A172 (cell line): ENCODE measurements around the gene ARHGAP11A. TPM values are rescaled to one million over a fixed set of nuclear protein-coding genes. Genes with fewer than 3 reads are reported as not detected.
"Not testable (repeated sequence)": the region's sequence is repeated elsewhere in the genome, so short reads cannot be mapped to it uniquely, and the experiment has no call there.

Source experiments
- DNase-seq: peaks from one replicate; pipeline ENCODE4 v3.0.0-alpha.2; 2015; ENCODE audit warnings: low spot score
- total RNA-seq: library from RNA; depleted of rRNA; stranded (reverse); fragments of >200 nt; shearing (Covaris generic); gene quantifications from 2 replicates; pipeline ENCODE4 v1.2.3, GENCODE V29; 2014; rRNA removed

Gene ARHGAP11A, protein sequence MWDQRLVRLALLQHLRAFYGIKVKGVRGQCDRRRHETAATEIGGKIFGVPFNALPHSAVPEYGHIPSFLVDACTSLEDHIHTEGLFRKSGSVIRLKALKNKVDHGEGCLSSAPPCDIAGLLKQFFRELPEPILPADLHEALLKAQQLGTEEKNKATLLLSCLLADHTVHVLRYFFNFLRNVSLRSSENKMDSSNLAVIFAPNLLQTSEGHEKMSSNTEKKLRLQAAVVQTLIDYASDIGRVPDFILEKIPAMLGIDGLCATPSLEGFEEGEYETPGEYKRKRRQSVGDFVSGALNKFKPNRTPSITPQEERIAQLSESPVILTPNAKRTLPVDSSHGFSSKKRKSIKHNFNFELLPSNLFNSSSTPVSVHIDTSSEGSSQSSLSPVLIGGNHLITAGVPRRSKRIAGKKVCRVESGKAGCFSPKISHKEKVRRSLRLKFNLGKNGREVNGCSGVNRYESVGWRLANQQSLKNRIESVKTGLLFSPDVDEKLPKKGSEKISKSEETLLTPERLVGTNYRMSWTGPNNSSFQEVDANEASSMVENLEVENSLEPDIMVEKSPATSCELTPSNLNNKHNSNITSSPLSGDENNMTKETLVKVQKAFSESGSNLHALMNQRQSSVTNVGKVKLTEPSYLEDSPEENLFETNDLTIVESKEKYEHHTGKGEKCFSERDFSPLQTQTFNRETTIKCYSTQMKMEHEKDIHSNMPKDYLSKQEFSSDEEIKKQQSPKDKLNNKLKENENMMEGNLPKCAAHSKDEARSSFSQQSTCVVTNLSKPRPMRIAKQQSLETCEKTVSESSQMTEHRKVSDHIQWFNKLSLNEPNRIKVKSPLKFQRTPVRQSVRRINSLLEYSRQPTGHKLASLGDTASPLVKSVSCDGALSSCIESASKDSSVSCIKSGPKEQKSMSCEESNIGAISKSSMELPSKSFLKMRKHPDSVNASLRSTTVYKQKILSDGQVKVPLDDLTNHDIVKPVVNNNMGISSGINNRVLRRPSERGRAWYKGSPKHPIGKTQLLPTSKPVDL
- total RNA-seq = 47.3 and 64.5 TPM in 2 replicates

DNA sequence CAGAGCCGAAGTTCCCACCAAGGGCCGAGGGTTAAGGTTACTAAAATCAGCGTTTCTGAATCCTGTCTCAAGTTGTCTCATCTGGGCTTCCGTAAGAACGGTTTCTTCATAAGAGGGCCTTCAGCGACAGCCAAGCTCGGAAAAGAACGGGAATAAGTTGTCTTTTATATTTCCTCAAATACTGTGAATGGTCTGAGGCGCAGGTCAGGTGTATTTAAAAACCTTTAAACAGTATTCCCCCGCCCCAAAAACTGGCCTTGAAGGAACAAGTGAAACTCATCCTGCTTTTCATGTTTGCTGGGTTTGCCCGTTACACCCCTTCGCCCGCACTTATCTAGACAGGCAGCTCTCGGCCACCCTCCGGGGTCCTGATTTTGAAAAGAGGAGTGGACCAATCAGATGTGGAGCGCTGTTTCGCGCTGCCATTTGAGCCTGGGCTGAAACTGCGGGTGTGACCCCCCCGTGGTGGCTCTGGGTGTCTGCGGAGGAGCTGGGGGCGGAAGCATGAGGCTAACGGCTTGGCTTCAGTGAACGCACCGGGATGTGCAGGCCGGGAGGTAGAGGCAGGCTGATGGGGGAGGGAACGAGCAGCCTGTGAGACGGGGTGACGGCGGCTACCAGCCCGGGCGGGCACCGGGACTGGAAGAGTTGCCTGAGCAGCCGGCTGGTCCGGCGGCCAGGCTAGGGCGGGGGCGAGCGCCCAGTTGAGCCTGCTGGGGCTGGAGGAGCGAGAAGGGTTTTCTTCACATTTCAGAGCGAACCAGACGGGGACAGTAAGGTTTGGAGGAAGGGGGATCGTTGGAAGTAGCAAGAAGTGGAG, at the start of gene ARHGAP11A:
TSS of gene ARHGAP11A (plus strand) at position 454 of the 820 bp plus-strand sequence. CDS start 708 bp downstream, outside the sequence.
- DNase-seq = peak; percentile 73

DNA sequence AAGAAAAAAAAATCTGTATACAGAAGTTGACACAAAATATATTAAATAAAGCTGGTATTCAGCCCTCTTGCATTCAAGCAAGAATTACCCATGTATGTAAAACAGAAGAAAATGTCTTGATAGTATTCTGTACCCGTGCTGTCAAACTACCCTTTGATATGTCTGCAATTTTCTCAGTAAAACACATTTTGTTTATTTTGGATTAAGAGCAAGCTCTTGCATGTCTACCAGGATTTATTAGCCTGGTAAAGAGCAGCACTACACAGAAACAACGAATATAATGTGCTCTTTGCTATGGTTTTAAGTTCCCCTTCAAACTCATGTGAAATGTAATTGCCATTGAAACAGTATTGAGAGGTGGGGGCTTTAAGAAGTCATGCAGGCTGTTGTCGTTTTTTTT, 46.3 kb upstream of the ARHGAP11A start:
- DNase-seq = not testable (repeated sequence)

DNA sequence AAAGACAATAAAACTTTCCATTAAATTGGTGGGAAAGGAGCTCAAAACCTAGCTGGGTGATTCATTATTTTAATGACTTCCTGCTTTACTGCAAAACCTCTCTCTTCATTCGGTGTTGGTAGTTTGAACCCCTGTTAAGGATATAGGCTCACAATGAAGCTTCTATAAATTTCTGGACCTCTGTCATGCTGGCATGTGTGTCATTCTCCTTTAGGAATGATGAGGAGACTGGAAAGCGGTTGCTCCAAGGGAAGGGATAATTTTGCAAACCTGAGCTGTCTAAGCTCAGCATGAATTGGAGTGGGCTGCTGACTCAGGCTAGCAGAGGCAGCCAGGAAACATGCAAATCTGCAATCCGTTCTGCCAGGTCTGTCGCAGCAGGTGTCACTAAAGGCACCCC, 36.8 kb upstream of the ARHGAP11A start:
- not testable (repeated sequence) for DNase-seq

DNA sequence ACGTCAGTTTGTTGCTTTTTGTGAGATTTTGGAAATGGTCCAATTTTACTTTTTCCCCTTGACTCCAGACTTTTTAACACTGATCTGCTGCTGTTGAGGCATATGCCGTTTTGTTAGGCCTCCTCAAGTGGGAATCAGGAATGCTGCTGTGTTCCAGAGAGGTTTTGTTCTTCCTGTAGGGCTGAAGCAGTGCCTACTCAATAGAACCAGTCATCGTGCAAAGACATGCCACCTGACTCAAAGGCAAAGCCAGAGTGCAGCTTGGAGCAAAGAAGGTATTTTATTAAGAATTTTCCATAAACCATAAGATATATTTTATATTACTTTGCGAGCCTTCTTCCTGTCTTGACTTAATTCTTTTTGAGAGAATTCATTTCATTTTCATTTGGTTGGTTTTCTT, 29.5 kb upstream of the ARHGAP11A start:
- not testable (repeated sequence) for DNase-seq

DNA sequence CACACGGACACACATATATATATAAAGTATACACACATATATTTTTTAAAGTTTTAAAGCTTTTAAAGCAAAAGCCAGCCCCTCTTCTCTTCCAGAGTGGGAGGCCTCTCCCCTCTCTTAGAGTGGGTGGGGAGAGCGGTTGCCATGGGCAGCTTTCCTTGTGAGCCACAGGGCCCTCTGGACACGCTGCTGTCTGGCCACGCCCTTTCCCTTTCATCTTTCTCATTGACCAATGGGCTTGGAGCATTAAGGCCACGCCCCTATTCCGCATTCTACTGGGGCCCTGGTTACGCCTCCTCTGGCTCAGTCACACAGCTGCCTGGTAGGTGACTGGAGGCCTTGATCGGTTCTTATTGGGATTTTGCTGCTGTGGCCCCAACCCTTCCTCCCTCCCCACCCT, 22.2 kb upstream of the ARHGAP11A start, which contains the start of gene GOLGA8N:
TSS of gene GOLGA8N (plus strand) at position 306 of the 400 bp plus-strand sequence.
- DNase-seq = not testable (repeated sequence)

DNA sequence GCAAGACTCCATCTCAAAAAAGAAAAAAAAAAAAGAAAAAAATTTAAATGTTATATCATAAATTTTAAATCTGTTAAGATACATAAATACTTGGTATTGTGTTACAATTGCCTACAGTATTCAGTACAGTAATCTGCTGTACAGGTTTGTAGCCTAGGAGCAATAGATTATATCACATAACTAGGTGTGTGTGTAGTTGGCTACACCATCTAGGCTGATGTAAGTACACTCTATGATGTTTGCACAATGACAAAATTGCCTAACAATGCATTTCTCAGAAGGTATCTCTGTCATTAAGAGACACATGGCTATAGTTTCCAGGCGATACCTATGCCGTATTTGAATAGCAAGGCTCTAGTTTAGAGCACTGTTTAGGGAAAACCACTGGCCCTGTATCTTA, 5.8 kb upstream of the ARHGAP11A start:
- not testable (repeated sequence) for DNase-seq

DNA sequence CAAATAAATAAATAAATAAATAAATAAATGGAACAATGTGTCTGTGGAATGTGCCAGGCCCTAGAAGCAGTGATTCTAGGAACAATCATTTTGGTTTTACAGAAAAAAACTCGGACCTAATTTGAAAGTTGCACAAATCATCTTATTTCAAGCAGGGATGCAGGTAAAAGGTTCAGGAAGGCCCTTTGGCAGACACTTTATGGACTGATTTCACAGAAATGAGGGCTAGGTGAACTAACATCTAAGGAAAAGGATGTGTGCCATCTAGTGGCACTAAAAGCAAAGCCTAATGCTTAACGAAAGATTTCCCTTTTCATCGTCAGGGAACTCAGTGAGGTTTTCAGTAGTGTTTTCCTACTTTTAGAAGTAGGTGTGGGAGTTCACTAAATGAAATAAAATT, 4.6 kb upstream of the ARHGAP11A start:
- peak; percentile 45 for DNase-seq

DNA sequence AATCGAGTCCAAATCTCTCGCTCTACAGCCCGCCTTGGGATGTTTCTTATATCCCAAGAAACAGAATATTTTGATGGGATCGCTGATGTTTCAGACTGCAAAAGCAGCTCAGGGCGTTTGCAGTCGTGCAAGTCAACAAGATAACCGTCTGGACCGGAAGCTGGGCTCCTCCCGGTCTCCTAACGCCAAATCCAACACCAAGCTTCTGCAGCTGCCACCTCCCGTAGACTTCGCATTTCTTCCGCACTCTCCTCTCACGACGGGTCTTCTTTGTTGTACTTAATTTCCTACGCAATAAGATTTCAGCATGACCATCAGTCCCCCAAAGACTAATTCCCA, 623 bp upstream of the ARHGAP11A start:
- not testable (repeated sequence) for DNase-seq

DNA sequence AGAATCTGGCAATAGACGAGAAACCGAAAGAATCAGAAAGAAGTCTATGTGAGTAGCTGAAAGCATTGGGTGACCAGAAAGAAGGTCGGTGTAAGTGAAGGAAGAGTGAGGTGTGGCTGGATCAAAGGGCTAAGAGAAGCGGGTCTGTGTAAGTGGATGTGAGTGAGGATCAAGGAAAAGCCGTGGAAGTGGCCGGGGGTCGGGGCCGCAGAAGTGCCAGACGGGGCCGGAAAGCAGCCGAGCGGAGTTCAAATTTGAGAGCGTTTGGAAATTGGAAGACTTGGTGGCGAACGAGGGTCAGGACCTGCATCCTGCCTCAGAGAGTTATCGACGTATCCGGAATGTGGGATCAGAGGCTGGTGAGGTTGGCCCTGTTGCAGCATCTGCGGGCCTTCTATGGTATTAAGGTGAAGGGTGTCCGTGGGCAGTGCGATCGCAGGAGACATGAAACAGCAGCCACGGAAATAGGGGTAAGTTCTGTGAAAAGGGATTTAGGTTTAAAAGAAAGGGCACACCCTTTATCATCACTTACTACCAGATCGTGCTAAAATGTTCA, 645 bp downstream of the ARHGAP11A start:
- not testable (repeated sequence) for DNase-seq

DNA sequence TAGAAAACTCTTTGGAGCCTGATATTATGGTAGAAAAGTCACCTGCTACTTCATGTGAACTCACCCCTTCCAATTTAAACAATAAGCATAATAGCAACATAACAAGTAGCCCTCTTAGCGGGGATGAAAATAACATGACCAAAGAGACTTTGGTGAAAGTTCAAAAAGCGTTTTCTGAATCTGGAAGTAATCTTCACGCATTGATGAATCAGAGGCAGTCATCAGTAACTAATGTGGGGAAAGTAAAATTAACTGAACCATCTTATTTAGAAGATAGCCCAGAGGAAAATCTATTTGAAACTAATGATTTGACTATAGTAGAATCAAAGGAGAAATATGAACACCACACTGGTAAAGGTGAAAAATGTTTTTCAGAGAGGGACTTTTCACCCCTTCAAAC, 21.1 kb downstream of the ARHGAP11A start:
- no peak for DNase-seq

DNA sequence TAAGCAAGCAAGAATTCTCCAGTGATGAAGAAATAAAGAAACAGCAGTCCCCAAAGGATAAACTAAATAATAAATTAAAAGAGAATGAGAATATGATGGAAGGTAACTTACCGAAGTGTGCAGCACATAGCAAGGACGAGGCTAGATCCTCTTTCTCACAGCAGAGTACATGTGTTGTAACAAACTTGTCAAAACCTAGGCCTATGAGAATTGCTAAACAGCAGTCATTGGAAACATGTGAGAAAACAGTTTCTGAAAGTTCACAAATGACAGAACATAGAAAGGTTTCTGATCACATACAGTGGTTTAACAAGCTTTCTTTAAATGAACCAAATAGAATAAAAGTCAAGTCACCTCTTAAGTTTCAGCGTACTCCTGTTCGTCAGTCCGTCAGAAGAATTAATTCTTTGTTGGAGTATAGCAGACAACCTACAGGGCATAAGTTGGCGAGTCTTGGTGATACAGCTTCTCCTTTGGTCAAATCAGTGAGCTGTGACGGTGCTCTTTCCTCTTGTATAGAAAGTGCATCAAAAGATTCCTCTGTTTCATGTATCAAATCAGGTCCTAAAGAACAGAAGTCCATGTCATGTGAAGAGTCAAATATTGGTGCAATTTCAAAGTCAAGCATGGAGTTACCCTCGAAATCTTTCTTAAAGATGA, 21.7 kb downstream of the ARHGAP11A start:
- DNase-seq = no peak

DNA sequence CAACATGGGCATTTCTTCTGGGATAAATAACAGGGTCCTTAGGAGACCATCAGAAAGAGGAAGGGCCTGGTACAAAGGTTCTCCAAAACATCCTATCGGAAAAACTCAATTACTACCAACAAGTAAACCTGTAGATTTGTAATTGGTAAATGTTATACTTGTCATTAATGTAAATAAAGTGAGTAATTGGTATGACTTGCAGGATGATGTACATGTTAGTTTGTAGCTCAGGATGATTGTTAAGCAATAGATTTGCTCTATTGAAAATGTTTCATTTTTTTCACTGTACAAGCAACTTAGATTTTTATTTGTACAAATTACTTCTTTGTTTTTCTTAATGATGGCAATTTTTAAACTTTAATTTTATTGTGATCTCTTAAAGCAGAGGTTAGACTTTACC, 22.4 kb downstream of the ARHGAP11A start:
- DNase-seq = no peak

DNA sequence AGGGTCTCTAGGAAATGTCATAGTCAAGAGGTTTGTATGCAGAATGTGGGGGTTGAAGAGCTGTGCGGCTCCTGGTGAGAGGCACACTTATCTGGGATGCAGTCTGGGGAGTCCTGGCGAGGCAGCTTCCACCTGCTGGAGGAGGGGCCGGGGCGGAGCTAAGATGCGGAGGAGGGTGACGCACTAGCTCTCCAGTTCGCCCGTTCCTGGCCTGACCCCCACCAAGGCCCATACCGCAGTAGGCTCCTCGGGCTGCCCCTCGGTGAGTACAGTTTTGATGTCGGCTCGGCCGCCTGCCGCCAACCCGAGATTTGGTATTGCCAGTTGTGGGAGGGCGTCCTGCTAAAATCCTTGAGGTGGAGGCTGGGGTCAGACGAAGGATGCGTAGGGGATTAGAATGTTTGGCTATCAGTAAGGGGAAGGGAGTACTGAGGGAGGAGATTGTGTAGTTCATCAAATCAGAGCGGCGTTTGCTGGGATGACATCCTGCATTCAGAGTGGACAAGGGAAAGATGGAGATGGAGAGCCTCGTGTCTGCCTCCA, 26.3 kb downstream of the ARHGAP11A start, which contains the start of gene SCG5:
TSS of gene SCG5 (plus strand) at position 194 of the 543 bp plus-strand sequence. CDS start 1,883 bp downstream, outside the sequence.
- DNase-seq = no peak

DNA sequence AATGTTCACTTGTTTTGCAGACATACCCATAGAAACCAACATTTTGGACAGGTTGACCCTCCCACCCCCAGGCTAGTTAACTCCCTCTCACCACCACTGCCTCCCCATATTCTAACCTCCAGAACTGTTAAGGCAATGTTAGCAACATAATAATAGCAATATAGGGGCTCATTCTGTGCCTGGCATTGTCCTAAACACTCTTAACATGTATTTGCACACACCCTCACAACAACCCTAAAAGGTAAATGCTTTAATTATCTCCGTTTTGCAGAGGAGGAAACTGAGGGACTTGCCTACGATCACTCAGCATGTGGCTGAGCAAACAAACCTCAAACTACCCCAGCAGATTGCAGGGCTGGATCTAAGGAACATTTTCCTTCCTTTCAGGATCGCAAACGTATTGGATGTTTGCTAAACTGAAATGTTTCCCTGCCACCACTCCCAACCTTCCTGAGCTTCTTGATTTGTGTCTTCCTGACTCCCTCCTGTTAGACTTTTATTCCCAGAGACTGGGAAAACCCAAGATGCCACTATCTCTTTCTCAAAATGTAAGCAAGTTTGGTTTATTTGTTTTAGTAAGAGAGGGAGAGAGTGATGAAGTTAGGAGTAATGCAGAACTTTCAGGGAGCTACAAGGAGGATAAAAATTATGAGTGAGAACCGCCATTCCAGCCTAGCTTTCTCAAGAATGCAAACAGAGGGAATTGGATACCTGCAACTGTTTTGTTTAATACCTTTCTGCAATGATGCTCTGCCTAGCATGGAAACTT, 27.5 kb downstream of the ARHGAP11A start:
- no peak for DNase-seq

DNA sequence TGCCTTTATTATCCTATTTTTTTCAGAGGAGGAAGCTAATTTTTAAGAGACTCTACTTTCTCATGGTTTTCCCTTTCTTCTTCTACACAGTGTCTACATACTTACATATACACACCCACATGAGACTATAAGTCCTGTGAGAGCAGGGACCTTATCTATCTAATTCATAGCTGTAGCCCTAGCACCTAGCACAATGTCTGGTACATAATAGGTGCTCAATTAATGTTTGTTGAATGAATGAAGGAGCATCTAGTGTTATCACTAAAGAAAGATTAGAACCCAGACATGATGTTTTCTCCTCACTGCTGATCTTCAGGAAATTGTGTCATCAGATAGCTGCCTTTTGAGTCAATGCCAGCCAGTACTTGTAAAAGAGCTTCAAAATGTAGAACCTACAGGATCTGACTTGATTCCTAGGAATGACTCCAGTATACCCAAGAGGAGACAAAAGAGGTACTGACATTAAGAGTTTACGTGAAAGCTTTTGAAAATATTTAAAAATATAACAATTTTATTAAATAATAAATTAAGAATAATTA, 28.7 kb downstream of the ARHGAP11A start:
- DNase-seq = no peak

DNA sequence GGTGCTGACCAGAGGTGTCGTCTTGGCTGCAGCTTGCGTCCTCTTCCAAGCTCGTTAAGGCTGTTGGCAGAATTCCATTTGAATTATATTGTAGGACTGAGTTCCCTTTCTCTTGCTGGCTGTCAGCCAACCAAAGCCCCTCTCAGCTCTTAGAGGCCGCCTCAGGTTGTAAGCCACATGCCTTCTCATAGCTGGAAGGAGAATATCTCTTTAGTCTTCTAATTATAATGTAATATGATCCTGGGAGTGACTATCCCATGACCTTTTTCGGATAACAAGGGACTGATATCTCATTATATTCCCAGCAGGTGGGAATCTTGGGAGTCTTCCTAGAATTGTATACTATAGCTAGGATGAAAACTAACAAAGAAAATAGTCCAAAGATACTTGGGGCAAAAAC, 31.0 kb downstream of the ARHGAP11A start:
- no peak for DNase-seq

DNA sequence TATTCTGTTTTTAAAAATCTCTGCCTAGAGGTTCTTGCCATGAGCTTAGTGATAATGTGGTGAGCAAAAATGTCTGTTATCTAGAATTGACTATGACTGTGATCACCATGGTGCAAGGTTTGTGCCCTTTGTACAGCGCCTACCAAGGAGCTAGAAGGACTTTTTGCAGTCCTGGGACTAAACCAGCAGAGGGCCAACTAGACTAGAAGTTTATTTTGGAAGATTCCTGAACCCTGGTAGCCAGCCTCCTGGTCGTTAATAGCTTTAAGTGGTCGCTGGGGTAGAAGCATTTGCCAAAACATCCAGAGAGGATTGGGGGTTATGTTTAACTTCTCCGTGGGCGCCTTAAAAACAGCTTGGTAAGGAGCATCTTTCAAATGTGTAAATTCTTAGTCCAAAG, 34.0 kb downstream of the ARHGAP11A start:
- peak; percentile 16 for DNase-seq

DNA sequence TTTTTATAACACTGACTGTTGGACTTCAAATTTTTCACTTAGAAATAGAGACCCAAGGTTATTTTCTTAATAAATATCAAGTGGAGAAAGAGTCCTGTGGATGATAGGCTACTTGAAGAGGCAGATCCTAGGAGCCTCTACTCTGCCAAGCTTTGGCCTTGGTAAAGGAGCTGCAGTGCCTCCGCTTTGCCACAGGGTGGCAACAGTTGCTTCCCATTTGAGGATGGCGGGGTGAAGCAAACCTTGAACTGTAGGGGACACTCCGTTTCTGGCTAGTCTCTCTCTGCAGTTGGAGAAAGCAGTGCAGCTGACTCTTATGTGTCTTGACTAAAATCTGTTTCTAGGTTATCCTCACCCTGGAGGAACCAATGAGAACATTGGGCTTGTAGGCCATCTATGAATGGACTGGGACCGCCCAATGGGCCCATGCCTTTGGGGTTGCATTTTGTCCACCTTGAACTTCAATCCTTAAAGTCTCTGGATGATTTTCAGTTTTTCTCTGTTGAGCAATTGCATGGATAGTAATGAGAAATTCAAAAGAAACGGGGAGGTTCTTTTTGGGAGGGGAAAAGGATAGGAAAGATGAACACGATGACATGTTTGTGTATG, 36.0 kb downstream of the ARHGAP11A start:
- peak; percentile 59 for DNase-seq

DNA sequence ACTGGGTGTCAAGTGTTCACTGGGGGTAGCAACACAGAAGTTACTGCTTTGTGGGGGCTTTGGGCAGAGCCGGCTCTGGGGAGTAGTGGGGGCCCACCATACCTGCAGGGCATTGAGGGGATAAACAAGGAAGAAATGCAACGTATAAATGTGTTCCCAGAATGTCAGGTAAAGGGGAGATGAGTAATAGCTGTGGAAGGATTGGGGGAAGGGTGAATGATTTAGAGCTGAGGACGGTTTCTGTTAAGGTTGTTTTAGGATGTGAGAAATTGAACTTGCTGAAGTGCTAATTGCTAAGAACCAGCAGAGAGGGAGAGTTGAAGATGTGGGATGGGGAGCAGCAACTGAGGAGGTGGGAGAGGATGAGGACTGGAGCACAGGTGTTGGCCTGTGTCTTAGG, 36.9 kb downstream of the ARHGAP11A start:
- no peak for DNase-seq
